Heart left ventricle (tissue), 13 donors: ENCODE measurements around the gene SLC35F3.

Experiments used
- CTCF ChIP-seq, 12 donors: fragments of 200-600 bp; sonication (generic) in 4 of 12; IDR thresholded peaks; one replicate each; pipeline versions ENCODE4 v1.5.0 to v1.8.0; 2018 to 2022; ENCODE audit warnings: antibody characterized with exemption in 12 of 12, mild to moderate bottlenecking in 5 of 12
- POLR2A ChIP-seq, 2 donors: fragments of 450-650 bp; IDR thresholded peaks; one replicate each; pipeline ENCODE4 v1.6.1; 2017; ENCODE audit warnings: antibody characterized with exemption in 2 of 2, mild to moderate bottlenecking in 2 of 2, moderate library complexity in 2 of 2
- donor health status: ischemic (EF 13 %, LVEDD 7.1; RV severe dilation, severe dysfunction).
- donor health status: DM: no; HTN: yes; CAD: no.
- donor health status: DM: no; HTN: no; CAD: no.
- donor health status: ischemic (EF 25% LVEDD 6.9; RV normal size, moderate dysfunction).
- donor health status: ischemic (EF 25% LVEDD 5.7; RV mildly dilated, moderate dysfunction).
- donor health status: ischemic (EF 35%, LVEDD 5.7; RV mildly dilated, moderate dysfunction).
- donor health status: nonischemic (EF 11% LVEDD 7.7; RV severe dilation, severe dysfunction).
- donor health status: DM: yes; HTN: yes; CAD: no.
- donor health status: PGD.
- donor health status: ischemic (EF 29% LVEDD 5.4; RV normal size, mild dysfunction).
- donor health status: nonischemic (EF 23%, LVEDD 6.1; RV moderate dilation, normal function).

- TF ChIP-seq CTCF (IDR thresholded peaks at IDR 0.05) (no peak), POLR2A (IDR thresholded peaks at IDR 0.05) (no peak)
Measured at GRCh38 chr1:234243521-234244260, 339.2 kb downstream of the SLC35F3 start.
